Measurements from ENCODE around the gene ZFX.
A peak's percentile ranks its signal among the peaks of the same experiment; 100 is the strongest.

The ZFX gene

GRCh38 chrX:24210190-24210589, 60.7 kb downstream of the ZFX start:
- TF ChIP-seq, protein P1, sequence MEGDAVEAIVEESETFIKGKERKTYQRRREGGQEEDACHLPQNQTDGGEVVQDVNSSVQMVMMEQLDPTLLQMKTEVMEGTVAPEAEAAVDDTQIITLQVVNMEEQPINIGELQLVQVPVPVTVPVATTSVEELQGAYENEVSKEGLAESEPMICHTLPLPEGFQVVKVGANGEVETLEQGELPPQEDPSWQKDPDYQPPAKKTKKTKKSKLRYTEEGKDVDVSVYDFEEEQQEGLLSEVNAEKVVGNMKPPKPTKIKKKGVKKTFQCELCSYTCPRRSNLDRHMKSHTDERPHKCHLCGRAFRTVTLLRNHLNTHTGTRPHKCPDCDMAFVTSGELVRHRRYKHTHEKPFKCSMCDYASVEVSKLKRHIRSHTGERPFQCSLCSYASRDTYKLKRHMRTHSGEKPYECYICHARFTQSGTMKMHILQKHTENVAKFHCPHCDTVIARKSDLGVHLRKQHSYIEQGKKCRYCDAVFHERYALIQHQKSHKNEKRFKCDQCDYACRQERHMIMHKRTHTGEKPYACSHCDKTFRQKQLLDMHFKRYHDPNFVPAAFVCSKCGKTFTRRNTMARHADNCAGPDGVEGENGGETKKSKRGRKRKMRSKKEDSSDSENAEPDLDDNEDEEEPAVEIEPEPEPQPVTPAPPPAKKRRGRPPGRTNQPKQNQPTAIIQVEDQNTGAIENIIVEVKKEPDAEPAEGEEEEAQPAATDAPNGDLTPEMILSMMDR (IDR thresholded peaks at IDR 0.05; ENCODE audit: unreplicated experiment in 3 of 3), result no peak
- H3K27me3 Mint-ChIP-seq (ENCODE audit: low read depth), result no peaks in the 10 kb centered on the region
- H3K36me3 Mint-ChIP-seq (ENCODE audit: low read depth), result peaks cover 53% of the 10 kb centered on the region
- no peak overlapping the region for H3K27ac Mint-ChIP-seq
- no peaks in the 10 kb centered on the region for H3K9me3 Mint-ChIP-seq
- peaks cover 7% of the 10 kb centered on the region for H3K4me1 Mint-ChIP-seq
- H3K4me3 Mint-ChIP-seq, result no peak overlapping the region

GRCh38 chrX:24214568-24214967, 65.0 kb downstream of the ZFX start:
- H3K27me3 Mint-ChIP-seq (ENCODE audit: low read depth), result no peaks in the 10 kb centered on the region
- peaks cover 64% of the 10 kb centered on the region for H3K36me3 Mint-ChIP-seq (ENCODE audit: low read depth)
- H3K4me3 Mint-ChIP-seq, result no peak overlapping the region
- TF ChIP-seq, protein P1 (IDR thresholded peaks at IDR 0.05; ENCODE audit: unreplicated experiment in 3 of 3), result no peak
- peaks cover 25% of the 10 kb centered on the region for H3K4me1 Mint-ChIP-seq
- peak overlapping the region in 1 of 3 experiments; percentile 62 for H3K27ac Mint-ChIP-seq
- no peaks in the 10 kb centered on the region for H3K9me3 Mint-ChIP-seq

- H3K27me3 Mint-ChIP-seq (ENCODE audit: low read depth), result no peaks in the 10 kb centered on the region
- H3K9me3 Mint-ChIP-seq, result no peaks in the 10 kb centered on the region
- TF ChIP-seq, protein P1 (IDR thresholded peaks at IDR 0.05; ENCODE audit: unreplicated experiment in 3 of 3), result no peak
- H3K27ac Mint-ChIP-seq, result peak overlapping the region; percentile 43 to 62 (median 46)
- no peak overlapping the region for H3K4me3 Mint-ChIP-seq
- peaks cover 25% of the 10 kb centered on the region for H3K4me1 Mint-ChIP-seq
- peaks cover 60% of the 10 kb centered on the region for H3K36me3 Mint-ChIP-seq (ENCODE audit: low read depth)
Measured at GRCh38 chrX:24215272-24215671, 65.7 kb downstream of the ZFX start.

GRCh38 chrX:24216037-24216436, 66.5 kb downstream of the ZFX start:
- peaks cover 25% of the 10 kb centered on the region for H3K4me1 Mint-ChIP-seq
- no peaks in the 10 kb centered on the region for H3K9me3 Mint-ChIP-seq
- H3K27me3 Mint-ChIP-seq (ENCODE audit: low read depth), result no peaks in the 10 kb centered on the region
- H3K36me3 Mint-ChIP-seq (ENCODE audit: low read depth), result peaks cover 52% of the 10 kb centered on the region
- no peak overlapping the region for H3K4me3 Mint-ChIP-seq
- H3K27ac Mint-ChIP-seq, result peak overlapping the region in 2 of 3 experiments; percentile 60 to 62
- TF ChIP-seq, protein P1 (IDR thresholded peaks at IDR 0.05; ENCODE audit: unreplicated experiment in 3 of 3), result no peak

DNA sequence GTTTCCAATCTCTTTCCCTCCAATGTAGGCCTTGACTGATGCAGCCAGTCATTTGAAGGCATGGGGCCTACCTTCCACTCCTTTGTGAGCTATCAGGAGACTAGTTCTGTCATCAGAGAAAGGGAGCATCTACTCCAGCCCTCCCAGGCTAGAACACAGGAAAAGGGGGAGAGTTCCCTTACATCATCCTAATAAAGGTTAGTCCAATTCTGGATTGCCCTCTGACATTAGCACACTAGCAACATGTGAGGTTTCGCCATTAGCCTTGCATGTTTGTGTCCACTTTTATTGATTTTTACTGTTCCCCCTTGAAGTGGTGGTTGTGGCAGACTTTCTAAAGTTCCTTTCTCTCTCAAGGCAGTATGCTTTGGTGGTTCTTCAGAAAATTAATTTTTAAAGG, 67.3 kb downstream of the ZFX start:
- Mint-ChIP-seq H3K36me3 (ENCODE audit: low read depth) (peaks cover 49% of the 10 kb centered on the region), H3K27ac (peak overlapping the region in 1 of 3 experiments; percentile 49), H3K4me1 (peaks cover 31% of the 10 kb centered on the region), H3K9me3 (no peaks in the 10 kb centered on the region), H3K27me3 (ENCODE audit: low read depth) (no peaks in the 10 kb centered on the region), H3K4me3 (no peak overlapping the region)
- TF ChIP-seq, protein P1 (IDR thresholded peaks at IDR 0.05; ENCODE audit: unreplicated experiment in 3 of 3), result no peak

DNA sequence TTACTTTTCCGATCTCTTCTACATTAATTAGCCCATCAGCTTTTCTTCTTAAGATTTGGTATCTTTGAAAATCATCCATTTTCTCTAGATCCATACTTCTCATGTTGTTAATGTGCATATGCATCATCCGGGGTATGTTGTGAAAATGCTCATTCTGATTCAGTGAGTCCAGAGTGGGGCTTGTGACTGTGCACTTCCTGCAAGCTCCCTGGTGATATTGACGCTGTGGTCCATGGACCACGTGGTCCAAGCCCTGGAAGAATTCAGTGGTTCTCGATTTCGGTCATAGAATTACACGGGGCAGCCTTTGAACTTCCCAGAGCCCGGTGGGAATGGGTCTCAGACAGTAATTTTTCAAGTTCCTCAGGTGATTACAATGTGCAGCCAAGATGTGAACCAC, 69.8 kb downstream of the ZFX start:
- Mint-ChIP-seq H3K9me3 (no peaks in the 10 kb centered on the region), H3K27ac (no peak overlapping the region), H3K36me3 (ENCODE audit: low read depth) (peaks cover 34% of the 10 kb centered on the region), H3K4me3 (no peak overlapping the region), H3K4me1 (peaks cover 38% of the 10 kb centered on the region), H3K27me3 (ENCODE audit: low read depth) (no peaks in the 10 kb centered on the region)
- TF ChIP-seq, protein P1 (IDR thresholded peaks at IDR 0.05; ENCODE audit: unreplicated experiment in 3 of 3), result no peak

Measured in nephron (organoid).